ENCODE results near the gene MLX.
A peak's percentile ranks its signal among the peaks of the same experiment; 100 is the strongest.
"Not testable (repeated sequence)": the region's sequence is repeated elsewhere in the genome, so short reads cannot be mapped to it uniquely, and the experiment has no call there.

Gene MLX

GRCh38 chr17:42555122-42555622, 11.7 kb upstream of the MLX start:
- no peak for DNase-seq (ENCODE audit: low read depth, low spot score)

- DNase-seq (ENCODE audit: low read depth, low spot score), result not testable (repeated sequence)
These were observed 10.8 kb upstream of the MLX start for GRCh38 chr17:42555961-42556617.

GRCh38 chr17:42559075-42559474, 7.8 kb upstream of the MLX start:
- no peak for DNase-seq (ENCODE audit: low read depth, low spot score)

DNA sequence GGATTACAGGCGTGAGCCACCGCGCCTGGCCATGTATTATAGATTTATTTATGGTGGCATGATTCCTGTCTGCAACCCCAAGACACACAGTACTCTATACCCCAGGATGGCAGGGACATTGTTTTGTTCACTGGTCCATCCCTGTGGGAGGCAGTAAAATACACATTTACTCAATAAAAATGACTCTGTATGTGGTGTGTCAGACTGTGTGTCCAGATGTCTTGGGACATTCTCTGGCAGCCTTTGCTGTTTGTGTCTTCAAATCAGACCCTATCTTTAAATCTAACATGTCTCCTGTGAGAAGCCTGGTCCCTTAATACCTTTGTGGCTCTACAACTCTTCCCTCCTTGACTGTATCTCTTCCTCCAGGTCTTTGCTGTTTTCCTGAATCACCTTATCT, 6.7 kb upstream of the MLX start:
- no peak for DNase-seq (ENCODE audit: low read depth, low spot score)

GRCh38 chr17:42561897-42562387, 5.0 kb upstream of the MLX start, which contains the start of gene COASY:
COASY (plus strand) TSS chr17:42562148; CDS start chr17:42562623, 475 bp downstream.
- peak; percentile 74 for DNase-seq (ENCODE audit: low read depth, low spot score)

DNA sequence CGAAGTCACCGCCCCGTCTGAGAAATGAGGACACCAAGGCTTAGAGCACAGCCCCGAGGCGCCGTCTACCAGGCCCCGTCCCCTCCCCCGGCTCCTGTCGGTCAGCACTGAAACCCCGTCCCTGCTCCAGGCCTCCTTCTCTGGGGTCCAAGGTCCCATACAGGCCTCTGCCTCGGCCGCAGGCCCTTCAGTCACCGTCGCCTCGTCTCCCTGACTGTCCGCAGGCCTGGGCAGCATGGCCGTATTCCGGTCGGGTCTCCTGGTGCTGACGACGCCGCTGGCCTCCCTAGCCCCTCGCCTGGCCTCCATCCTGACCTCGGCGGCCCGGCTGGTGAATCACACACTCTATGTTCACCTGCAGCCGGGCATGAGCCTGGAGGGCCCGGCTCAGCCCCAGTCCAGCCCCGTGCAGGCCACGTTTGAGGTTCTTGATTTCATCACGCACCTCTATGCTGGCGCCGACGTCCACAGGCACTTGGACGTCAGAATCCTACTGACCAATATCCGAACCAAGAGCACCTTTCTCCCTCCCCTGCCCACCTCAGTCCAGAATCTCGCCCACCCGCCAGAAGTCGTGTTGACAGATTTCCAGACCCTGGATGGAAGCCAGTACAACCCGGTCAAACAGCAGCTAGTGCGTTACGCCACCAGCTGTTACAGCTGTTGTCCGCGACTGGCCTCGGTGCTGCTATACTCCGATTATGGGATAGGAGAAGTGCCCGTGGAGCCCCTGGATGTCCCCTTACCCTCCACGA, 4.3 kb upstream of the MLX start:
- no peak for DNase-seq (ENCODE audit: low read depth, low spot score)

GRCh38 chr17:42563143-42563509, 3.8 kb upstream of the MLX start:
- no peak for DNase-seq (ENCODE audit: low read depth, low spot score)

DNA sequence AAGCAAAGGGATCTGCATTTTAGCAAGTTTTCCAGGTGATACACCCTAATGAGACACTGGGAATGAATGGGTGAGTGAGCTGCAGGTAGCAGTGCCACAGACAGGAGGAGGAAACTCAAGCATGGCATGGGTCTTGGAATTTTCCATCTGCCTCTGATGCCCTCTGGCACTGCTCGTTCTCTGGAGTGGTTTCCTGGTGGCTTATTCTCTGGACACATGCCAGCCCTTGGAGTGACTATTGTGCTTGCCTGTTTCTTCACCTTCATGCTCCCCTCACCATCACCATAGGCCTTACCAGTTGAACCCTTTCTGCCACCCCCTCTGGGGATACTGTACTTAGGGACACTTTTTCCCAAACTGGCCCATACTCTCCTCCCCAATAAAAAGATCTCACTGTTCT, 3.4 kb upstream of the MLX start:
- no peak for DNase-seq (ENCODE audit: low read depth, low spot score)

GRCh38 chr17:42563950-42564349, 3.0 kb upstream of the MLX start:
- no peak for DNase-seq (ENCODE audit: low read depth, low spot score)

DNA sequence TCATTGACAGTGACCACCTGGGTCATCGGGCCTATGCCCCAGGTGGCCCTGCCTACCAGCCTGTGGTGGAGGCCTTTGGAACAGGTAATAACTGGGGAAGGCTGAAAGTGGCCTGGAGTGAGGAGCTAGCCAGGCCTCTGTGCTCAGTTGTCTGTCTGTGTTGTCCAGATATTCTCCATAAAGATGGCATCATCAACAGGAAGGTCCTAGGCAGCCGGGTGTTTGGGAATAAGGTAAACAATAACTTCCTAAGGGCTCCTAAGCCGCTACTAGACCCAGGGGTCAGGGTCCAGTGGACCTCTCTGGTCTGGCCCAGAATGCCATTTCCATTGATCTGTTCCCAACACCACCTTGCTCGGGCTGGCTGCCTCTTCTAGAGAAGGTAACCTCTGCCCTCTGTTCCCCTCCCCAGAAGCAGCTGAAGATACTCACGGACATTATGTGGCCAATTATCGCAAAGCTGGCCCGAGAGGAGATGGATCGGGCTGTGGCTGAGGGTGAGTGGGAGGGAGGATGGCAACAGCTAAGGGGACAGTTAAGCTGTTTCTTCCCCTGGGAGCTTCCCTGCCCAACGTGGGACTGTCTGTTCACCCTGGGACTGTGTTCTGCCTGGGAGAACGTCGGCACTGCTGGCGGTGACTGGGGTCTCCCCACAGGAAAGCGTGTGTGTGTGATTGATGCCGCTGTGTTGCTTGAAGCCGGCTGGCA, 1.9 kb upstream of the MLX start:
- no peak for DNase-seq (ENCODE audit: low read depth, low spot score)

DNA sequence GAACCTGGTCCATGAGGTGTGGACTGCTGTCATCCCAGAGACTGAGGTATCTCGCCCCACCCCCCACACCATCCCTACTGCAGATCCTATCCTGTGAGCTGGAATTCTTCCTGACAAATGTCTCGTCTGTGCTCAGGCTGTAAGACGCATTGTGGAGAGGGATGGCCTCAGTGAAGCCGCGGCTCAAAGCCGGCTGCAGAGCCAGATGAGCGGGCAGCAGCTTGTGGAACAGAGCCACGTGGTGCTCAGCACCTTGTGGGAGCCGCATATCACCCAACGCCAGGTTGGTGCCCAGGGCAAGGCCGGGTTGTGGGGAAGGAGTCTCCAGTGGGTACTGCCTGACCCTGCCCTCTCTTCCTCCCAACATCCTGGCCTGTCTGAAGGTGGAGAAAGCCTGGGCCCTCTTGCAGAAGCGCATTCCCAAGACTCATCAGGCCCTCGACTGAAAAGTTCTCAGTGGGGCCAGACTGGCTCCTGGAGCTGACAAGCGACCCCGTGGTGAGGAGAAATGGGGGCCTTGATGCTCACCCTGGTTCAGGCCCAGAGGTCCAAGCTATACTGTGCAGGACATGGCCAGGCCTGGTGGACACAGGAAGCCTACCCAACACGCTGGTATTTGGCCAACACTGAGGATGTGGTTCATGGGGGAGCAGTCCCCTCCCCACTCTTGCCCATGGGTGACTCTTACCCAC, 1.2 kb upstream of the MLX start:
- no peak for DNase-seq (ENCODE audit: low read depth, low spot score)

DNA sequence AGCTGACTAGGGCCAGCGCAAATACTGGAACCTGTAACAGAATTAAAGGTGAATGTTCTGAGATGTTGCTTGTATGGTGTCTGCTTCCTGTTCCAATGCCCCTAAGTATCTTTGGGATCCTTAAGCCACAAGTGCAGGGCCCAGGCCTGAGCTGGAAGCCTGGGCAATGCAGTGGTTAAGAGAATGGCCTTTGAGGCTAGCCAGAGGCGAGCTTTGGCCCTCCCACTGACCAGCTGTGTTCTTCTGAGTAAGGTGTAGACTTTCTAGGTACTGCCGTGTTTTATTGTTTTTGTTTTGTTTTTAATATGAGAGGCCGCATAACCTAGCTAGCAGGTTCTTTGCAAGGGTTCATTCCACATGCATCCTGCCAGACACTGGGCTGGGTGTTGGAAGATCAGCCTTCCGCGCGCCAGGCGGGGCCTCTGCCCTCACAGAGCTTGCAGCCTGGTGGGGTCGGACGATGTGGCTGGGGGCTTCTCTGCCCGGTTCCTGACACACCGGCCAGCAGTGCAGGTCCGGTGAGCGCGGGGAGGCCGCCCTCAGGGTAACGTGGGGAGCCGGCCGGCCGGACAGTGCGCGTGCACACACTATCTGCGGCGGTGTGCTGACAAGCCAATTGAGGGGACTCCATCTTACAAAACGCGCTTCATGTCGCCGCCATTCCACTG, 551 bp upstream of the MLX start:
- DNase-seq (ENCODE audit: low read depth, low spot score), result no peak

DNA sequence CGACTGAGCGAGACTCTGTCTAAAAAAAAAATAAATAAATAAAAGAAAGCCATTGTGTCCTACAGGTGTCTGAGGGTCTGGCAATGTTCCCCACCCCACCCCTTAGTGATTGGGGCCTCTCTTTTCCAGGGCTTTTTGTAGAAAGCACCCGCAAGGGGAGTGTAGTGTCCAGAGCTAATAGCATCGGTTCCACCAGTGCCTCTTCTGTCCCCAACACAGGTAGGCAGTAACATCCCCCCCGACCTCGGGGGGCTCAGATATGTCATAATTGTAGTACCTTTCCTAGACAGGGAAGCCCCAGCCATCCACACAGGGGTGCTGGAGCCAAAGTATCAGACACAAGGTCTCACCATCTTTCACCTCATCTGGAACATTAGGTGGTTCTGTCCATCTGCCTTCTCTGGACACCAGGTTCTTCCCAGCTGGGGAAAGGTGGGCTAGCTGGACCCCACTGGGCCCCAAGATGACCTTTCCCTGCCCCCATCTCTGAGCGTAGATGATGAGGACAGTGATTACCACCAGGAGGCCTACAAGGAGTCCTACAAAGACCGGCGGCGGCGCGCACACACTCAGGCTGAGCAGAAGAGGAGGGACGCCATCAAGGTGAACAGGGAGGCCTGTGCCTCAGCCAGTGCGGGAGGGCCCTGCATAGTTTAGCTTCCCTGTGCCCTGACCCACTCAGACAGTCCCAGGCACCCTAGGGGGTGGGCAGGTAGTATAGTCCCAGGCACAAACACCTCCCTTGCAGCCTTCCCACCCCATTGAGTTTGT, 1.6 kb downstream of the MLX start:
- no peak for DNase-seq (ENCODE audit: low read depth, low spot score)

DNA sequence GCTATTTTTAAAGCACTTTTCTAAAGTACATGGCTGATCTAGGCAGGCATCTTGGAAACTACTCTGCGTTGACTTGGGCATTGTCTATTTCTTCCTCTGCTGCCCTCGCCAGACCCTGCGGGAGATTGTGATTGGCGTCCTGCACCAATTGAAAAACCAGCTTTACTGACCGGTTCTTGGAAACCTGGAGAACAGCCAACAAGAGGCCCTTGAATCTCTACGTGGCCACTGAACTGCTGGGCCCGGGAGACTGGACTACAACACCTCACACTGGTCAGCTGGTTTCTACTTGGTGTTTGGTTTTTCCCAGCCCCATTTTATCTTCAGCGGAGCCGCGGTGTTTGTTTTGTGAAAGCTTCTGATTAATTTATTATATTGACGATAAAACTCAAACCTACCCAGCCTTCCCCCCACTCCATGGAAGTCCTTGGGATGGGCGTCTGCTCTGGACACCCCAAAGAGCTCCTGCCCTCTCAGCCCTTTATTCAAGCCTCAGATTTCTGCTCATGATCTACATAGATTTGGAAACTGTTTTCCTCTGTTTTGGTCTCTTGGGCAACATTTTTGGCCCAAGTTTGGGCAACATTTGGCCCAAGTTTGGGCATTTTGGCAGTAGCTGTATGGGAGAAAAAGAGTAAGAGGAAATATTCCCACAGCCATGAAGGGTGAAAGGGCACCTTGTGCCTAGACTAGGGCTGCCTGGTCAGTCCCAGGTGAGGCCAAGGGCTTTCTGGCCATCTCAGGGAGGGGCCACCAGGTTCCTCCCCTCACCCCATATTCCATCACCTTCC, 4.7 kb downstream of the MLX start:
- DNase-seq (ENCODE audit: low read depth, low spot score), result no peak

GRCh38 chr17:42573095-42573494, 6.2 kb downstream of the MLX start:
- DNase-seq (ENCODE audit: low read depth, low spot score), result no peak

GRCh38 chr17:42574463-42574862, 7.6 kb downstream of the MLX start:
- DNase-seq (ENCODE audit: low read depth, low spot score), result no peak

DNA sequence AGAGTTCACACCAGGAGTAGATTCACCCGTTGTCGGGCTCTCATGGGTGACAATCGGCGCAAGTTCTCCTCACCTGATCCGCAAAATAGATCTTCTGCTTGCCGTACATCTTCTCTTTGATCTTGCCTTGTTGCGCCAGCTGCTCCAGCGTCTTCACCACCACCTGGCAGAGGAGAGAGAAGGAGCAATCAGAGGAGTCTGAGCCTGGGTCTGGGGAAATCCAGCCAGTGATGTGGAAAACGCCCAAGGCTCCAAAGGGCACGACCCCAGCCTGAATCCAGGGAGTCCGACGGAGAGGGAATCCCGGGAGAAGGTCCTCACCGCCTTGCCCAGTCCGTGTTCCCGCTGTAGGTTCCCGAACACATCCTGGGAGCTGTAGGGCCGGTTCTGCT, 10.2 kb downstream of the MLX start:
- DNase-seq (ENCODE audit: low read depth, low spot score), result no peak

- peak; percentile 84 for DNase-seq (ENCODE audit: low read depth, low spot score)
These were observed 10.8 kb downstream of the MLX start, which contains the start of gene PSMC3IP for GRCh38 chr17:42577532-42578281. PSMC3IP (minus strand) TSS chr17:42577729; CDS start chr17:42577686, 43 bp downstream.

Measured in activated naive CD8-positive, alpha-beta T cell treated with anti-CD3 and anti-CD28 coated beads, Interleukin-2, amount 50 U/mL, for 16 hours (primary cell).